HL-60/S4 treated with phorbol 12-myristate 13-acetate at 8.2 ng/mL for 4 days and 3 days (cell line): ENCODE data around the gene OSBPL3.

Experiments
- in situ Hi-C: fragments of 300-500 bp; cut with MboI; formaldehyde crosslinking; loops from 2 replicates; pipeline ENCODE4 v1.15.0; 2022; ENCODE audit warnings: low sequenced_read_pairs

The OSBPL3 gene

DNA sequence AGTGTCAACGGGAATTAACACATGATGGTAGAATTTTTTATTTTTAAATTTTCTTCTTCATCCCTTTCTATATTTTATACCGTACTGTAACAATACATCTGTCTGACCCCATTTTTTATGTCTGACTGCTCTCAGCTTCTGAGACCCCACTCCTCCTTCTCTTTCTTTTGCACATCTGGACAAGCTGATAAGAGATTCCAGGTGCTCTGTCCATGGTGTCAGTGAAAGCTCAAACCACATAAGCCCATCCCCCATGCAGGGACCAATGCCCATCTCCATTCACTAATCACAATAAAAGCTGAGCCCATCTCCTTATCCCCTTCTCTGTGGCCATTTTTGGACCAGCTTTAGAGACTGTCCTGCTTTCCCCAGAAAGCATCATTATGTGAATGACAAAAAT lies 231.5 kb downstream of the OSBPL3 start:
- in situ Hi-C loops, result no loop called here
